ENCODE data around the gene USF2.
"Not testable (repeated sequence)": the region's sequence is repeated elsewhere in the genome, so short reads cannot be mapped to it uniquely, and the experiment has no call there.

The USF2 gene

GRCh38 chr19:35266520-35267352 is 2.0 kb upstream of the USF2 start:
- DNase-seq = no peak

GRCh38 chr19:35267353-35267817 is 1.4 kb upstream of the USF2 start:
- DNase-seq = peak; percentile 26

- peak; percentile 53 for DNase-seq
Measured at GRCh38 chr19:35267818-35268535, 785 bp upstream of the USF2 start.

- peak; percentile 4 for DNase-seq
Measured at GRCh38 chr19:35269438-35270117, 816 bp downstream of the USF2 start.

GRCh38 chr19:35270381-35270811 is 1.6 kb downstream of the USF2 start:
- no peak for DNase-seq

GRCh38 chr19:35271546-35271945 is 2.8 kb downstream of the USF2 start:
- no peak for DNase-seq

- DNase-seq = no peak
Measured at GRCh38 chr19:35272122-35272719, 3.5 kb downstream of the USF2 start.

GRCh38 chr19:35272954-35273649 is 4.3 kb downstream of the USF2 start:
- DNase-seq = no peak

GRCh38 chr19:35273686-35274259 is 5.0 kb downstream of the USF2 start:
- no peak for DNase-seq

- DNase-seq = no peak
Measured at GRCh38 chr19:35274323-35274722, 5.6 kb downstream of the USF2 start.

GRCh38 chr19:35276706-35277281 is 8.0 kb downstream of the USF2 start:
- DNase-seq = no peak

- no peak for DNase-seq
Measured at GRCh38 chr19:35278578-35279284, 10.0 kb downstream of the USF2 start.

GRCh38 chr19:35279374-35279773 is 10.6 kb downstream of the USF2 start:
- no peak for DNase-seq

- DNase-seq = no peak
Measured at GRCh38 chr19:35279985-35280821, 11.4 kb downstream of the USF2 start.

- no peak for DNase-seq
Measured at GRCh38 chr19:35281303-35281702, 12.5 kb downstream of the USF2 start.

- no peak for DNase-seq
Measured at GRCh38 chr19:35284153-35285094, 15.7 kb downstream of the USF2 start.

- DNase-seq = no peak
Measured at GRCh38 chr19:35285095-35285449, 16.3 kb downstream of the USF2 start.

GRCh38 chr19:35285465-35285864 is 16.7 kb downstream of the USF2 start:
- not testable (repeated sequence) for DNase-seq

GRCh38 chr19:35286101-35286500 is 17.3 kb downstream of the USF2 start:
- DNase-seq = not testable (repeated sequence)

Data from amniotic stem cell (primary cell).